DMS79 treated with DMSO at 0.1 percent for 48 hours (cell line): ENCODE results near the gene CD36.

Experiments
- DNase-seq: peaks from one replicate; lab custom pipeline; 2025; lab: John Stamatoyannopoulos, UW

CD36 gene

DNA sequence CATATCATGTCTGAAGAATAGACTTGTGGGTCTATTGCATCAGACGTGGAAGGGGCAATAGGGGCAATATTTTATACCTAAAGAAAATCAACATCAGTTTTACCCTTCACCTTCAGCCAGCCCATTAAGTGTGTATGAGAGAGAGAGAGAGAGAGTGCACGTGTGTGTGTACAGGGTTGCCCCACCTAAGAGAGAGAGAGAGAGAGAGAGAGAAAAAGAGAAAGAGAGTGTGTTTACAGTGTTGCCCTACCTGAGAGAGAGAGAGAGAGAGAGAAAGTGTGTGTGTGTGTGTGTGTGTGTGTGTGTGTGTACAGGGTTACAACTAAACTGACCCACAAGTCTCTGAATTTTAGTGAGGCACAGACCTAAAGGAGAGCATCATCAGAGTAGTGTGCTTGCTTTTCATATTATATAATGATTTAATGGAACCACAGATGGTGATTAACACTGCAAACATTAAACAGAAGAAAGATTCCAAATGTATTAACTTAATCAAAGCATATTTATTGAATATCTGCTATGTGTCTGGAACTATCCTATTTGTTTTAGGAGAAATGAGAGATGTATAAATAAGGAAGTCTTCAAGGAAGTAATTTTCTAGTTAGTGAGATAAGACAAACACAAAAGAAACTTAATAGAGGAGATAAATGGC is 66.8 kb downstream of the CD36 start:
- DNase-seq: no peak

DNA sequence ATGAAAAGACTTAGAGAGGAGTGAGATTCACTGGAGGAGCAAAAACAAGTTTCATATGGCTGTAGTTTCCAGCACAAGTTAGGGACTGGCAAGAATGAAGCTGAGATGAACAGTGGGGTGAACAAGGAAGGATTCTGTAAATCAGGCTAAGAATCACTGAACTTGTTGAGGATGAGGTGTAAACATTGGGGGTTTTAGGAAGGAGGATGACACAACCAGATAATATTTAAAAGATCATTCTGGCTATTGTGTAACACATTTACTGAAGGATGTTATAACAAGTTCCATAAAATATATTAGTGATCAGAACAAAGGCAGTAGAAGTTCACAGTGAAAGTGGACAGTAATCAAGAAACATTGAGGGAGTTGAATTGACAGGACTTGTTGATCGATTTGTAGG is 68.9 kb downstream of the CD36 start:
- DNase-seq: no peak

- DNase-seq: no peak
Measured at GRCh38 chr7:80708123-80708522, 69.7 kb downstream of the CD36 start.

- DNase-seq: no peak
Measured at GRCh38 chr7:80711531-80711930, 73.1 kb downstream of the CD36 start.

DNA sequence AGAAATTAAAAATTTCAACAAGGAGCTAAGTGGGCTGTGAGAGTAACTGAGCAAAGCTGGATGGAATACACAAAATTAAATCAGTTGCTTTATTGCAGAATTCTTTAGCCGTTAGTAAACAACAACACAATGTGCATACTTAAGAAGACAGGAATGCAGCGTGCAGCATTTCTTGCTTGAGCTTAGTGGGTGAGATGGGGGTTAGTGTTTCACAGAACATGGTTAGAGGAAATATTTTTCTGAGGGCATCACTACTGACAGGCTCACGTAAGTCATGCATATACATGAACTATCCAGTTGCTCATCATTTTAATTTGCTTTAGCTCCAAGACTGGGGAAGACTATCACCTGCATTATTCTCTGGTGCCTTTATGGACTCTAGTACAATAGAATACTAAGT is 80.8 kb downstream of the CD36 start:
- DNase-seq: no peak

DNA sequence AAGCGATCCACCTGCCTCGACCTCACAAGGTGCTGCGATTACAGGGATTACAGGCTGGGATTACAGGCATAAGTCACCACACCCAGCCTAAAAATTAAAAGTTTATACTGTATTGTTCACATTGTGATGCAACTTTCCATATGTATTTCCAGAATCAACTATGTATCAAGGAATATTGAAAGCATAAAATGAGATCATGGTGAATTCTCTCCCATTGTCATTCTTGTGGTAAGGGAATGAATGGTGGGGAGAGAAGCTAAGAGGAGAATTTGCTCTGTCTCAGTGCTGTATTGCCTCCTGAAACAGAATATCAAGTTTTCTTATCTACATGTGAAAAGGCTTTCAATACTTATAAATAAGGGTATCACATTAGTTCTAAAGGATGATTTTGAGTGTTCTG is 81.7 kb downstream of the CD36 start:
- no peak for DNase-seq

GRCh38 chr7:80721883-80722615 is 83.6 kb downstream of the CD36 start:
- no peak for DNase-seq

DNA sequence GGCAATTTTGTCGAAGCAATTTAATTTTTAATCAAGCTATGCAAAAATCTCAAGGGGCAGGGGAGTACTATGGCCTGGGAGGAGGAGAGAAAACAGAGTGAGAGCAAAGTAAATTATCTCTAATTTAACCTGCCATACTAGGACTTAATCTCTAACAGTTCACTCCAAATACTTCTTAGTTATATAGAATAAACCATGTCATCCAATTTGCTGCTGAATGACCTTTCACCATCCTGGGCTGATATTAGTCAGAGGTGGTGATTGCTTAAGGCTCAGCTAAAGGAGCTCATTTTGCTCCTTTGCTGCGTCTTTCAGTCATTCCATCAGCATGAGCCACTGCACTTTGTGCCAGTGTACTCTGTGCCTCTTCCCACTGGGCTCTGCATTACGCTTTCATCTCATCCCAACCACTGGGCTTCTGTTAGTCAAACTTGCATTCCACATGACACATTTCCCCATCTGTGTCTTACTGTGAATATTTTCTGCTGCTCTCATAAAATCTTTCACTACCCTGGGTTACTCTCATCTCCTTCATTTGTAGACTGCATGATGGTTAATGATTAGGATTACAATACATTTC is 84.3 kb downstream of the CD36 start:
- no peak for DNase-seq

DNA sequence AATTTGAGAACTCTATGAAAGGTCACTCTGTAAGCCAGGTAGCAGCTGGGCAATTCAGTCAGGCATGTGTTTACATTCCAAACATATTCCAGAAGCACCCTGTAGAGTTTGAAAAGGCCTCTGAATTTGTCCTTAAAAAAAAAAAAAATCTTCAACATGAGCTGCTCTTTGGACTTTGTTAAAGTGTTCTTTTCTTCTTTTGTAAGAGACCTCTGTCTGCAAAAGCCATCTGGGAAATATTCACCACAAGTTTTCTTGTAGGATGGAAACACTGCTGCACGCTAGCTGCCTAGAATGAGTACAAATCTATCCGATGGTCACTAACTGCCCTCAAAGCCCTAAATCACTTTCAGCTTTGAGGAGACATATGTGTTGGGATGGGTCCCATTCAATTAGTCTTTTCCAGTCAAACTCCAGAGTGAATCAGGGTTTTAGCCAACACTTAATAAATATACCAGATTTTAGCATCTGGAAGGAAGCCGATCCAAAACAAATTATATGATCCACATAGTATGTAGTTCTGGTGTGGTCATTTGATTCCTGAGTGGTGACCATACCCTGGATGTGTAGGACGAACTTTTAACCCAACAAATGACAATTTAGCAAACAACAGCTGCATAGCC is 85.9 kb downstream of the CD36 start:
- no peak for DNase-seq

GRCh38 chr7:80725181-80725611 is 86.8 kb downstream of the CD36 start:
- DNase-seq: no peak
